HG02759 (cell line): ENCODE results near the gene ACBD7.

Experiments used
- ATAC-seq: cut with Tn5 transposase; IDR thresholded peaks from one replicate; pipeline ENCODE4 v1.9.1; 2021; ENCODE audit warnings: mild to moderate bottlenecking, moderate library complexity; ENCODE audit not compliant: unreplicated experiment

ACBD7 gene

DNA sequence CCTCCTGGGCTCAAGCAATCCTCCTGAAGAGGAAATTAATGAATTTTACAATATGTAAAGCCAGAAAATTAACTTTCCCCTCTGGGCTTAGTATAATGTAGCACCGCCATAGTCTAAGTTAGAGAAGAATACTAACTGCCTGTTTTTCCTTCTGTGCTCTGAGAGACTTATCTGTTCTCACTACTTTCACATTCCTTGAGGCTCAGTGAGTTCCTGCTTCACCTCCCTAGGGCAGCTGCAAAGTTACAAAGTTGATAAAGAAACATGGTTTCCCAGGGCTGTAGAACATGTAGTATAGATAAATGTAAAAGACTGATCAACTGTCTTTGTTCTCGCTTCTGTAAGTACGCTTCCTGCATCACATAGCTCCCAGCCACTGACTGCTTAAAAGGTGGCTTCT is 60.8 kb downstream of the ACBD7 start:
- ATAC-seq = no peak
